Measurements from ENCODE around the gene E4F1. TPM values are rescaled to one million over a fixed set of nuclear protein-coding genes. Genes with fewer than 3 reads are reported as not detected.

E4F1 gene
- total and polyA plus RNA-seq, 2 of the 13 experiments (the other 11 are each of a cell fraction or from before 2014, with no cell fraction given), result 13.8 to 19.5 TPM

- TF ChIP-seq DZIP1 (CRISPR knock-in tag; IDR thresholded peaks at IDR 0.05), result 0 out of 2 replicates have a peak, but pooled peaks have one; percentile 33
- TF ChIP-seq, protein P1, sequence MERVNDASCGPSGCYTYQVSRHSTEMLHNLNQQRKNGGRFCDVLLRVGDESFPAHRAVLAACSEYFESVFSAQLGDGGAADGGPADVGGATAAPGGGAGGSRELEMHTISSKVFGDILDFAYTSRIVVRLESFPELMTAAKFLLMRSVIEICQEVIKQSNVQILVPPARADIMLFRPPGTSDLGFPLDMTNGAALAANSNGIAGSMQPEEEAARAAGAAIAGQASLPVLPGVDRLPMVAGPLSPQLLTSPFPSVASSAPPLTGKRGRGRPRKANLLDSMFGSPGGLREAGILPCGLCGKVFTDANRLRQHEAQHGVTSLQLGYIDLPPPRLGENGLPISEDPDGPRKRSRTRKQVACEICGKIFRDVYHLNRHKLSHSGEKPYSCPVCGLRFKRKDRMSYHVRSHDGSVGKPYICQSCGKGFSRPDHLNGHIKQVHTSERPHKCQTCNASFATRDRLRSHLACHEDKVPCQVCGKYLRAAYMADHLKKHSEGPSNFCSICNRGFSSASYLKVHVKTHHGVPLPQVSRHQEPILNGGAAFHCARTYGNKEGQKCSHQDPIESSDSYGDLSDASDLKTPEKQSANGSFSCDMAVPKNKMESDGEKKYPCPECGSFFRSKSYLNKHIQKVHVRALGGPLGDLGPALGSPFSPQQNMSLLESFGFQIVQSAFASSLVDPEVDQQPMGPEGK (CRISPR knock-in tag; IDR thresholded peaks at IDR 0.05), result peak; percentile 32
- peak; percentile 83 for TF ChIP-seq AGO1 (IDR thresholded peaks at IDR 0.05; ENCODE audit: low read depth, low read length, poor library complexity, severe bottlenecking)
Measured at GRCh38 chr16:2236337-2237101, 13.1 kb downstream of the E4F1 start, which contains the start of gene DNASE1L2 (continued).

DNA sequence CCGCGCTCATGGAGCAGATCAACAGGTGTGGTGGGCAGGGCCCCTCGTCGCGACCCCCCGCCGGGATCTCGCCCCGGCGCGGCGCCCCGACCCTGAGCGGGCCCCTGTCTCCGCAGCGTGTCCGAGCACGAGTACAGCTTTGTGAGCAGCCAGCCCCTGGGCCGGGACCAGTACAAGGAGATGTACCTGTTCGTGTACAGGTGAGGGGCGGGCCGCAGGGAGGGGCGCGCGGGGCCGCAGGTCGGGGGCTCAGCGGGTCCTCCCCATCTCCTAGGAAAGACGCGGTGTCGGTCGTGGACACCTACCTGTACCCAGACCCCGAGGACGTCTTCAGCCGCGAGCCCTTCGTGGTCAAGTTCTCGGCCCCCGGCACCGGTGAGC lies 13.7 kb downstream of the E4F1 start:
- Histone ChIP-seq H3K27me3 (ENCODE audit: control insufficient read depth in 1 of 2, insufficient read depth in 2 of 2, low read length in 2 of 2) (no peaks in the 10 kb centered on the region), H3K9ac (ENCODE audit: insufficient read depth, low read depth, low read length) (no peak overlapping the region), H3K4me2 (ENCODE audit: low read depth, low read length) (peak overlapping the region; percentile 53), H3K36me3 (replicated peaks in 1 of 2; ENCODE audit: control insufficient read depth in 1 of 2, insufficient read depth in 2 of 2, low read length in 2 of 2) (peaks cover 6 to 13% of the 10 kb centered on the region in 2 experiments; a peak in 4 of 5 replicates), H3K9me3 (ENCODE audit: low read length) (no peaks in the 10 kb centered on the region), H2AFZ (ENCODE audit: low read length) (no peak overlapping the region), H3K4me1 (ENCODE audit: insufficient read depth, low read length) (peaks cover 31% of the 10 kb centered on the region), H3K27ac (ENCODE audit: extremely low read length, insufficient read depth, low read length) (no peak overlapping the region), H4K20me1 (ENCODE audit: insufficient read depth, low read length) (0 out of 2 replicates have a peak, but pooled peaks cover 2% of the 10 kb centered on the region), H3K79me2 (ENCODE audit: insufficient read depth, low read length) (no peaks in the 10 kb centered on the region), H3K4me3 (replicated peaks in 1 of 3; ENCODE audit: insufficient read depth in 1 of 3, low read depth in 2 of 3, low read length in 3 of 3) (peak overlapping the region in 2 of 3 experiments; percentile 28 to 55; a peak in 3 of 6 replicates)
- WGBS (ENCODE audit: low lambda C conversion rate), result 53% methylated on average over 8 of the region's 40 CpGs
- BruUV-seq (replicated peaks), result no TSS peak
- FAIRE-seq (no peak), ATAC-seq (no peak; the same call in 2 of the 3 replicates), DNase-seq (ENCODE audit: low spot score) (no peak)
- intact Hi-C loops (cut with micrococcal nuclease; ENCODE audit: unreplicated experiment) (no loop called here), in situ Hi-C loops (cut with HindIII; ENCODE audit: extremely low pct_ligation_motif_present, low pct_unique_long_range_greater_than_20kb) (no loop called here)
- ChIA-PET POLR2A (interaction anchor here (1.0 kb wide), 1 partner anchor 11 kb away, joined by 3 read pairs; no protein-coding TSS in a partner anchor), CTCF (ENCODE audit: low intra/inter-chr PET ratio, low total read pairs) (no interaction called here)
- TF ChIP-seq CC2D1A (CRISPR knock-in tag; IDR thresholded peaks at IDR 0.05) (no peak), HES4 (CRISPR knock-in tag; IDR thresholded peaks at IDR 0.05; ENCODE audit: borderline replicate concordance) (no peak), ZNF33A (CRISPR knock-in tag; IDR thresholded peaks at IDR 0.05; ENCODE audit: borderline replicate concordance) (no peak), ZEB1 (IDR thresholded peaks at IDR 0.05; ENCODE audit: insufficient replicate concordance, low read depth) (peak; percentile 28), ZNF678 (CRISPR knock-in tag; IDR thresholded peaks at IDR 0.05) (no peak), ZNF773 (CRISPR knock-in tag; IDR thresholded peaks at IDR 0.05; ENCODE audit: borderline replicate concordance) (0 out of 2 replicates have a peak, but pooled peaks have one; percentile 17), NKX3-1 (CRISPR knock-in tag; IDR thresholded peaks at IDR 0.05) (no peak), ZNF777 (CRISPR knock-in tag; IDR thresholded peaks at IDR 0.05) (0 out of 2 replicates have a peak, but pooled peaks have one; percentile 6), POLR2A (IDR thresholded peaks at IDR 0.05; ENCODE audit: insufficient read depth in 1 of 2, low read depth in 2 of 2, low read length in 2 of 2) (0 out of 4 replicates have a peak, but pooled peaks of 1 of the 2 experiments have one; percentile 27), ZNF556 (CRISPR knock-in tag; IDR thresholded peaks at IDR 0.05; ENCODE audit: borderline replicate concordance) (no peak)
- TF ChIP-seq, protein P2, sequence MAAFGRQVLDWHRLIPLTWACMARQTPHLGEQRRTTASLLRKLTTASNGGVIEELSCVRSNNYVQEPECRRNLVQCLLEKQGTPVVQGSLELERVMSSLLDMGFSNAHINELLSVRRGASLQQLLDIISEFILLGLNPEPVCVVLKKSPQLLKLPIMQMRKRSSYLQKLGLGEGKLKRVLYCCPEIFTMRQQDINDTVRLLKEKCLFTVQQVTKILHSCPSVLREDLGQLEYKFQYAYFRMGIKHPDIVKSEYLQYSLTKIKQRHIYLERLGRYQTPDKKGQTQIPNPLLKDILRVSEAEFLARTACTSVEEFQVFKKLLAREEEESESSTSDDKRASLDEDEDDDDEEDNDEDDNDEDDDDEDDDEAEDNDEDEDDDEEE (CRISPR knock-in tag; IDR thresholded peaks at IDR 0.05), result no peak
- TF ChIP-seq, protein P3, sequence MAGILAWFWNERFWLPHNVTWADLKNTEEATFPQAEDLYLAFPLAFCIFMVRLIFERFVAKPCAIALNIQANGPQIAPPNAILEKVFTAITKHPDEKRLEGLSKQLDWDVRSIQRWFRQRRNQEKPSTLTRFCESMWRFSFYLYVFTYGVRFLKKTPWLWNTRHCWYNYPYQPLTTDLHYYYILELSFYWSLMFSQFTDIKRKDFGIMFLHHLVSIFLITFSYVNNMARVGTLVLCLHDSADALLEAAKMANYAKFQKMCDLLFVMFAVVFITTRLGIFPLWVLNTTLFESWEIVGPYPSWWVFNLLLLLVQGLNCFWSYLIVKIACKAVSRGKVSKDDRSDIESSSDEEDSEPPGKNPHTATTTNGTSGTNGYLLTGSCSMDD (CRISPR knock-in tag; IDR thresholded peaks at IDR 0.05), result no peak
